CD8-positive, alpha-beta memory T cell (primary cell): Measurements from ENCODE around the gene CFAP97D1. TPM values are rescaled to one million over a fixed set of nuclear protein-coding genes. Genes with fewer than 3 reads are reported as not detected.
A peak's percentile ranks its signal among the peaks of the same experiment; 100 is the strongest.

ENCODE experiments used
- CTCF ChIA-PET: fragments of 350-600 bp; sonication (Branson Sonifier 250); formaldehyde crosslinking; loops from one replicate; lab custom pipeline; 2021; ENCODE audit warnings: antibody characterized with exemption; lab: Charles Lee
- POLR2A ChIA-PET: fragments of 350-600 bp; sonication (Branson Sonifier 250); formaldehyde crosslinking; loops from one replicate; lab custom pipeline; 2021; ENCODE audit warnings: antibody characterized with exemption; lab: Charles Lee
- DNase-seq, 5 donors: peaks; one replicate each; pipeline versions ENCODE4 v3.0.0 to v3.0.0-alpha.2; 2020 to 2022; ENCODE audit warnings: mixed read lengths in 1 of 5
- H3K27ac ChIP-seq: one replicate; pipeline ENCODE4 v1.7.0; 2013; ENCODE audit warnings: low read depth, mild to moderate bottlenecking, low read length, moderate library complexity
- H3K27me3 ChIP-seq: 2 replicates; pipeline ENCODE4 v1.7.0; 2013; ENCODE audit warnings: low read length, mild to moderate bottlenecking; ENCODE audit not compliant: insufficient read depth, poor library complexity, severe bottlenecking
- H3K36me3 ChIP-seq: 2 replicates; pipeline ENCODE4 v1.7.0; 2013; ENCODE audit warnings: mild to moderate bottlenecking, low read length, moderate library complexity; ENCODE audit not compliant: insufficient read depth
- H3K4me1 ChIP-seq: 2 replicates; pipeline ENCODE4 v1.7.0; 2013; ENCODE audit warnings: mild to moderate bottlenecking, low read length, moderate library complexity; ENCODE audit not compliant: insufficient read depth
- H3K4me3 ChIP-seq: 2 replicates; pipeline ENCODE4 v1.7.0; 2013; ENCODE audit warnings: mild to moderate bottlenecking, low read length
- H3K9me3 ChIP-seq: 2 replicates; pipeline ENCODE4 v1.7.0; 2013; ENCODE audit warnings: mild to moderate bottlenecking, low read length
- H3K27ac Mint-ChIP-seq, 8 donors: one replicate each; pipeline ENCODE4 v1.8.0; 2020 to 2021; ENCODE audit warnings: mixed read lengths in 8 of 8, mild to moderate bottlenecking in 6 of 8, inconsistent platforms in 3 of 8, moderate library complexity in 3 of 8
- H3K27me3 Mint-ChIP-seq, 2 donors: one replicate each; pipeline ENCODE4 v1.8.0; 2020 to 2021; ENCODE audit warnings: mixed read lengths in 2 of 2, mild to moderate bottlenecking in 1 of 2, moderate library complexity in 1 of 2
- H3K36me3 Mint-ChIP-seq, 3 donors: one replicate each; pipeline ENCODE4 v1.8.0; 2020 to 2021; ENCODE audit warnings: mixed read lengths in 3 of 3, inconsistent platforms in 1 of 3, mild to moderate bottlenecking in 1 of 3
- H3K4me1 Mint-ChIP-seq, 3 donors: one replicate each; pipeline ENCODE4 v1.8.0; 2020 to 2021; ENCODE audit warnings: mixed read lengths in 3 of 3, inconsistent platforms in 1 of 3, mild to moderate bottlenecking in 1 of 3
- H3K4me3 Mint-ChIP-seq, 7 donors: one replicate each; pipeline ENCODE4 v1.8.0; 2020 to 2021; ENCODE audit warnings: mixed read lengths in 7 of 7, mild to moderate bottlenecking in 6 of 7, moderate library complexity in 4 of 7, inconsistent platforms in 2 of 7
- H3K9me3 Mint-ChIP-seq, 5 donors: one replicate each; pipeline ENCODE4 v1.8.0; 2020 to 2022; ENCODE audit warnings: mixed read lengths in 5 of 5, mild to moderate bottlenecking in 3 of 5, moderate library complexity in 2 of 5, inconsistent platforms in 1 of 5
- polyA plus RNA-seq: library from polyadenylated mRNA; unstranded; fragments of 300-500 nt; fragmentation: Illumina TruSeq; gene quantifications from one replicate; pipeline ENCODE4 v1.2.3, GENCODE V29; 2021
- total RNA-seq, 2 experiments: library from RNA; stranded (reverse); gene quantifications; one replicate each; pipeline ENCODE4 v1.2.3, GENCODE V29; 2021

CFAP97D1 gene
- total and polyA plus RNA-seq, 3 experiments from 2014 or later, result not detected

- CTCF ChIA-PET, result no interaction called here
Observed at GRCh38 chr17:43823350-43824084, 43.3 kb downstream of the CFAP97D1 start.

GRCh38 chr17:43825567-43825966, 45.3 kb downstream of the CFAP97D1 start:
- H3K27ac Mint-ChIP-seq, result no peak overlapping the region
- ChIA-PET POLR2A (no interaction called here), CTCF (interaction anchor here (1.1 kb wide), 1 partner anchor 21 kb away, joined by 3 read pairs; the partner anchor contains the start of gene CD300LG)
- no peaks in the 10 kb centered on the region for H3K9me3 ChIP-seq
- H3K27me3 ChIP-seq, result no peaks in the 10 kb centered on the region
- H3K27ac ChIP-seq, result no peak overlapping the region
- no peaks in the 10 kb centered on the region for H3K27me3 Mint-ChIP-seq
- H3K4me3 ChIP-seq, result no peak overlapping the region
- H3K36me3 ChIP-seq, result no peaks in the 10 kb centered on the region
- no peaks in the 10 kb centered on the region for H3K4me1 ChIP-seq
- no peaks in the 10 kb centered on the region for H3K36me3 Mint-ChIP-seq
- no peak for DNase-seq
- no peaks in the 10 kb centered on the region for H3K9me3 Mint-ChIP-seq
- H3K4me1 Mint-ChIP-seq, result no peaks in the 10 kb centered on the region
- H3K4me3 Mint-ChIP-seq, result no peak overlapping the region

More at GRCh38 chr17:43823350-43824084, 43.3 kb downstream of the CFAP97D1 start:
- no peak overlapping the region for H3K4me3 ChIP-seq
- Mint-ChIP-seq H3K36me3 (no peaks in the 10 kb centered on the region), H3K4me1 (no peaks in the 10 kb centered on the region), H3K9me3 (no peaks in the 10 kb centered on the region), H3K27me3 (no peaks in the 10 kb centered on the region), H3K4me3 (no peak overlapping the region), H3K27ac (peak overlapping the region in 3 of 8 donors; percentile 22 to 59 (median 54))
- no peak overlapping the region for H3K27ac ChIP-seq
- H3K36me3 ChIP-seq, result no peaks in the 10 kb centered on the region
- no peaks in the 10 kb centered on the region for H3K27me3 ChIP-seq
- H3K4me1 ChIP-seq, result no peaks in the 10 kb centered on the region
- POLR2A ChIA-PET, result no interaction called here
- no peaks in the 10 kb centered on the region for H3K9me3 ChIP-seq
- DNase-seq, result no peak

GRCh38 chr17:43826206-43826605, 46.0 kb downstream of the CFAP97D1 start:
- POLR2A ChIA-PET, result no interaction called here

GRCh38 chr17:43827596-43827995, 47.4 kb downstream of the CFAP97D1 start:
- CTCF ChIA-PET, result interaction anchor here (1.2 kb wide), 1 partner anchor 18 kb away, joined by 5 read pairs; no protein-coding TSS in a partner anchor
- Histone ChIP-seq H3K27ac (no peak overlapping the region), H3K9me3 (no peaks in the 10 kb centered on the region), H3K27me3 (no peaks in the 10 kb centered on the region), H3K4me1 (no peaks in the 10 kb centered on the region), H3K36me3 (no peaks in the 10 kb centered on the region), H3K4me3 (no peak overlapping the region)
- H3K4me1 Mint-ChIP-seq, result peaks cover 0 to 14% (median 5%) of the 10 kb centered on the region in 3 donors
- POLR2A ChIA-PET, result no interaction called here
- peaks cover 5 to 16% of the 10 kb centered on the region in 2 donors for H3K27me3 Mint-ChIP-seq
- no peaks in the 10 kb centered on the region for H3K36me3 Mint-ChIP-seq
- H3K4me3 Mint-ChIP-seq, result no peak overlapping the region
- H3K9me3 Mint-ChIP-seq, result no peaks in the 10 kb centered on the region
- no peak overlapping the region for H3K27ac Mint-ChIP-seq
- no peak for DNase-seq

More at GRCh38 chr17:43826206-43826605, 46.0 kb downstream of the CFAP97D1 start:
- Histone ChIP-seq H3K9me3 (no peaks in the 10 kb centered on the region), H3K4me1 (no peaks in the 10 kb centered on the region), H3K4me3 (no peak overlapping the region), H3K27me3 (no peaks in the 10 kb centered on the region), H3K27ac (no peak overlapping the region), H3K36me3 (no peaks in the 10 kb centered on the region)
- Mint-ChIP-seq H3K9me3 (no peaks in the 10 kb centered on the region), H3K36me3 (no peaks in the 10 kb centered on the region), H3K27ac (no peak overlapping the region), H3K4me3 (no peak overlapping the region), H3K4me1 (peaks cover 0 to 3% (median 0%) of the 10 kb centered on the region in 3 donors), H3K27me3 (peaks cover 0 to 5% of the 10 kb centered on the region in 2 donors)
- CTCF ChIA-PET, result interaction anchor here (0.9 to 1.1 kb wide), 2 partner anchors 20 to 21 kb away, joined by 3 read pairs; partner anchors contain the start of gene CD300LG
- DNase-seq, result no peak

- POLR2A ChIA-PET, result no interaction called here
- Mint-ChIP-seq H3K27ac (no peak overlapping the region), H3K36me3 (no peaks in the 10 kb centered on the region)
Observed at GRCh38 chr17:43829738-43830137, 49.5 kb downstream of the CFAP97D1 start.

GRCh38 chr17:43830510-43831140, 50.4 kb downstream of the CFAP97D1 start:
- Histone ChIP-seq H3K4me1 (peaks cover 8% of the 10 kb centered on the region), H3K27ac (no peak overlapping the region), H3K36me3 (no peaks in the 10 kb centered on the region), H3K27me3 (peaks cover 13% of the 10 kb centered on the region), H3K4me3 (no peak overlapping the region), H3K9me3 (no peaks in the 10 kb centered on the region)
- POLR2A ChIA-PET, result no interaction called here
- DNase-seq, result no peak
- H3K27ac Mint-ChIP-seq, result no peak overlapping the region
- H3K9me3 Mint-ChIP-seq, result no peaks in the 10 kb centered on the region
- H3K4me1 Mint-ChIP-seq, result peaks cover 7 to 27% (median 11%) of the 10 kb centered on the region in 3 donors
- no peaks in the 10 kb centered on the region for H3K36me3 Mint-ChIP-seq
- peak overlapping the region in 6 of 7 donors; percentile 53 to 81 (median 66) for H3K4me3 Mint-ChIP-seq
- CTCF ChIA-PET, result interaction anchor here (1.1 kb wide), 1 partner anchor 13 kb away, joined by 3 read pairs; no protein-coding TSS in a partner anchor
- H3K27me3 Mint-ChIP-seq, result peaks cover 23 to 34% of the 10 kb centered on the region in 2 donors

More at GRCh38 chr17:43829738-43830137, 49.5 kb downstream of the CFAP97D1 start:
- DNase-seq, result no peak
- H3K4me1 Mint-ChIP-seq, result peaks cover 7 to 27% (median 11%) of the 10 kb centered on the region in 3 donors
- no peaks in the 10 kb centered on the region for H3K9me3 Mint-ChIP-seq
- Histone ChIP-seq H3K27ac (no peak overlapping the region), H3K27me3 (peaks cover 13% of the 10 kb centered on the region), H3K4me1 (peaks cover 8% of the 10 kb centered on the region), H3K36me3 (no peaks in the 10 kb centered on the region), H3K4me3 (no peak overlapping the region), H3K9me3 (no peaks in the 10 kb centered on the region)
- peak overlapping the region in 1 of 7 donors; percentile 34 for H3K4me3 Mint-ChIP-seq
- peaks cover 19 to 30% of the 10 kb centered on the region in 2 donors for H3K27me3 Mint-ChIP-seq
- CTCF ChIA-PET, result interaction anchor here (1.1 kb wide), 1 partner anchor 13 kb away, joined by 3 read pairs; no protein-coding TSS in a partner anchor

GRCh38 chr17:43831633-43832032, 51.4 kb downstream of the CFAP97D1 start:
- H3K4me1 ChIP-seq, result peaks cover 8% of the 10 kb centered on the region
- Mint-ChIP-seq H3K4me1 (peaks cover 7 to 27% (median 11%) of the 10 kb centered on the region in 3 donors), H3K27ac (peak overlapping the region in 1 of 8 donors; percentile 86), H3K36me3 (no peaks in the 10 kb centered on the region), H3K4me3 (peak overlapping the region; percentile 72 to 89 (median 78)), H3K27me3 (peaks cover 30 to 41% of the 10 kb centered on the region in 2 donors), H3K9me3 (no peaks in the 10 kb centered on the region)
- H3K36me3 ChIP-seq, result no peaks in the 10 kb centered on the region
- H3K27ac ChIP-seq, result no peak overlapping the region
- CTCF ChIA-PET, result no interaction called here
- no peak overlapping the region for H3K4me3 ChIP-seq
- peaks cover 13% of the 10 kb centered on the region for H3K27me3 ChIP-seq
- POLR2A ChIA-PET, result interaction anchor here (0.6 kb wide), 2 partner anchors 516 to 1959 kb away, joined by 4 to 7 read pairs; no protein-coding TSS in a partner anchor
- H3K9me3 ChIP-seq, result no peaks in the 10 kb centered on the region
- DNase-seq, result no peak
